K562 (cell line): Measurements from ENCODE around the gene SNX33. TPM values are rescaled to one million over a fixed set of nuclear protein-coding genes. Genes with fewer than 3 reads are reported as not detected.

ENCODE experiments used
- CBX5 ChIP-seq: IDR thresholded peaks from 2 replicates; pipeline ENCODE4 v1.6.1; 2014; ENCODE audit warnings: low read depth, borderline replicate concordance
- CREB3 ChIP-seq: fragments of 450-650 bp; conservative IDR thresholded peaks from 2 replicates; pipeline ENCODE4 v1.6.1; 2016; ENCODE audit warnings: missing genetic modification characterization, low read depth, mild to moderate bottlenecking, missing compliant biosample characterization, moderate library complexity
- DPF2 ChIP-seq: fragments of 450-650 bp; IDR thresholded peaks from 2 replicates; pipeline ENCODE4 v1.6.1; 2016
- HDAC8 ChIP-seq: fragments of 450-650 bp; IDR thresholded peaks from 2 replicates; pipeline ENCODE4 v1.6.1; 2016; ENCODE audit warnings: mild to moderate bottlenecking, missing genetic modification characterization, moderate library complexity, missing compliant biosample characterization
- HIVEP1 ChIP-seq: fragments of 250-450 bp; sonication (Bioruptor Pico); IDR thresholded peaks from 2 replicates; pipeline ENCODE4 v1.4.0; 2020; ENCODE audit warnings: mild to moderate bottlenecking
- HMBOX1 ChIP-seq: sonication (generic); IDR thresholded peaks from 2 replicates; pipeline ENCODE4 v1.6.1; 2016
- KAT7 ChIP-seq: sonication (generic); formaldehyde crosslinking; IDR thresholded peaks from 2 replicates; pipeline ENCODE4 v1.8.0; 2022; ENCODE audit warnings: missing genetic modification reagents, mild to moderate bottlenecking, borderline replicate concordance
- NFXL1 ChIP-seq: fragments of 450-650 bp; formaldehyde crosslinking; IDR thresholded peaks from 2 replicates; pipeline ENCODE4 v1.4.0; 2021; ENCODE audit warnings: mild to moderate bottlenecking
- NR2C2 ChIP-seq, 2 experiments: fragments of 200-800 bp in 1 of 2; sonication (Bioruptor generic) in 1 of 2; sonication (generic) in 1 of 2; formaldehyde crosslinking in 1 of 2; IDR thresholded peaks; 2 replicates each; pipeline versions ENCODE4 v1.6.1 to v1.8.0; 2016 to 2022; ENCODE audit warnings: mild to moderate bottlenecking in 1 of 2, missing compliant biosample characterization in 1 of 2, missing genetic modification characterization in 1 of 2, missing genetic modification reagents in 1 of 2
- PPARD ChIP-seq: fragments of 250-450 bp; sonication (Bioruptor Pico); IDR thresholded peaks from 2 replicates; pipeline ENCODE4 v1.8.0; 2022; ENCODE audit warnings: inconsistent platforms, mild to moderate bottlenecking, moderate library complexity
- RHOXF2B ChIP-seq: fragments of 250-450 bp; sonication (Bioruptor Pico); conservative IDR thresholded peaks from 2 replicates; pipeline ENCODE4 v1.5.1; 2021
- SLC30A9 ChIP-seq: fragments of 250-450 bp; sonication (Bioruptor Pico); IDR thresholded peaks from 2 replicates; pipeline ENCODE4 v1.8.0; 2022; ENCODE audit warnings: mild to moderate bottlenecking, moderate library complexity
- TRIM28 ChIP-seq: fragments of 450-650 bp; IDR thresholded peaks from 2 replicates; pipeline ENCODE4 v1.6.1; 2017
- UBTF ChIP-seq, 2 experiments: IDR thresholded peaks; 2 replicates each; pipeline ENCODE4 v1.6.1; 2012; ENCODE audit warnings: improper control_type of control experiment in 2 of 2, low read depth in 2 of 2, low read length in 2 of 2, borderline replicate concordance in 1 of 2
- ZBTB49 ChIP-seq: sonication (generic); formaldehyde crosslinking; IDR thresholded peaks from 2 replicates; pipeline ENCODE4 v1.8.0; 2022; ENCODE audit warnings: missing genetic modification reagents, mild to moderate bottlenecking, borderline replicate concordance
- ZNF12 ChIP-seq: sonication (generic); formaldehyde crosslinking; IDR thresholded peaks from 2 replicates; pipeline ENCODE4 v1.4.0; 2020; ENCODE audit warnings: mild to moderate bottlenecking, missing genetic modification reagents
- ZNF449 ChIP-seq: fragments of 250-450 bp; sonication (Bioruptor Pico); IDR thresholded peaks from 2 replicates; pipeline ENCODE4 v1.8.0; 2022; ENCODE audit warnings: moderate library complexity, mild to moderate bottlenecking, inconsistent platforms
- ZNF583 ChIP-seq: fragments of 250-450 bp; sonication (Bioruptor Pico); IDR thresholded peaks from 2 replicates; pipeline ENCODE4 v1.4.0; 2020
- polyA plus RNA-seq, 8 experiments: library from polyadenylated mRNA; depleted of rRNA in 4 of 8; stranded (reverse) in 5 of 8; unstranded in 3 of 8; fragments of >200 nt; fragmentation: Nextera tagmentation in 2 of 8; fragmentation: Illumina TruSeq in 1 of 8; extraction: Ambion mirVana in 2 of 8; extraction: Trizol in 1 of 8; gene quantifications; 2 replicates each; pipeline versions ENCODE4 v1.2.1 to v1.2.3, GENCODE V29; 2011 to 2014; ENCODE audit warnings: inconsistent platforms in 1 of 8, missing spikeins in 1 of 8
- total RNA-seq, 7 experiments: library from RNA; depleted of rRNA in 6 of 7; stranded (reverse); fragments of >200 nt in 6 of 7; fragmentation: Illumina TruSeq in 2 of 7; extraction: Trizol in 2 of 7; gene quantifications; 2 replicates each; pipeline versions ENCODE4 v1.2.1 to v1.2.3, GENCODE V29; 2011 to 2021; ENCODE audit warnings: low replicate concordance in 1 of 7

SNX33 gene
- total and polyA plus RNA-seq, 9 of the 15 experiments (the other 6 are each of a cell fraction or from before 2014, with no cell fraction given): 1.4 to 14.1 (median 8.2) TPM

- TF ChIP-seq UBTF (IDR thresholded peaks at IDR 0.05; ENCODE audit: borderline replicate concordance in 1 of 2, low read depth in 2 of 2, low read length in 2 of 2): peak; percentile 77 to 87; a peak in 2 of 4 replicates
- TF ChIP-seq SLC30A9 (CRISPR knock-in tag): no peak
- TF ChIP-seq TRIM28: no peak
- no peak for TF ChIP-seq ZNF449 (CRISPR knock-in tag)
- TF ChIP-seq RHOXF2B (CRISPR knock-in tag): no peak
- no peak for TF ChIP-seq CREB3 (tag)
- TF ChIP-seq NFXL1 (CRISPR knock-in tag): no peak
- TF ChIP-seq ZNF583 (CRISPR knock-in tag): peak; percentile 10; the same call in 1 of the 2 replicates
- no peak for TF ChIP-seq PPARD (CRISPR knock-in tag)
- TF ChIP-seq NR2C2 (CRISPR knock-in tag; IDR thresholded peaks at IDR 0.05): no peak
- TF ChIP-seq NR2C2 (tag; IDR thresholded peaks at IDR 0.05): no peak
- TF ChIP-seq CBX5: no peak
- TF ChIP-seq HMBOX1: no peak
- no peak for TF ChIP-seq HDAC8 (tag)
- TF ChIP-seq KAT7 (CRISPR knock-in tag): peak; percentile 65; the same call in 1 of the 2 replicates
- TF ChIP-seq DPF2: no peak; the same call in 1 of the 2 replicates
- TF ChIP-seq HIVEP1: no peak
- TF ChIP-seq ZNF12 (CRISPR knock-in tag): no peak
- no peak for TF ChIP-seq ZBTB49 (CRISPR knock-in tag)
These were observed at the start of gene SNX33 (continued) for GRCh38 chr15:75647370-75648155.
